Right ventricle myocardium superior (tissue), 1 donor: ENCODE measurements around the gene MAT2A. TPM values are rescaled to one million over a fixed set of nuclear protein-coding genes. Genes with fewer than 3 reads are reported as not detected.
"Not testable (repeated sequence)": the region's sequence is repeated elsewhere in the genome, so short reads cannot be mapped to it uniquely, and the experiment has no call there.

ENCODE experiments used
- ATAC-seq: fragments of 200-7000 bp; cut with Tn5 transposase; one replicate; pipeline ENCODE4 v1.9.1; 2020; ENCODE audit warnings: mild to moderate bottlenecking; ENCODE audit not compliant: poor library complexity
- DNase-seq: peaks from one replicate; pipeline ENCODE4 v3.0.0-alpha.2; 2020
- intact Hi-C: fragments of 100-400 bp; cut with DNase I; formaldehyde crosslinking; loops from one replicate; pipeline ENCODE4 v1.11.2; 2022
- total RNA-seq: library from RNA; stranded (reverse); fragmentation: NEBNext Ultra II Directional; extraction: Animal tissue kit (Norgen Biotek cat#: 25700); gene quantifications from one replicate; pipeline ENCODE4 v1.2.1, GENCODE V29; 2021
- donor health status: DM: no; HTN: yes; CAD: no; lungs with severe emphysema.

Gene MAT2A
- total RNA-seq, 1 donor from 2014 or later, result 116 TPM

DNA sequence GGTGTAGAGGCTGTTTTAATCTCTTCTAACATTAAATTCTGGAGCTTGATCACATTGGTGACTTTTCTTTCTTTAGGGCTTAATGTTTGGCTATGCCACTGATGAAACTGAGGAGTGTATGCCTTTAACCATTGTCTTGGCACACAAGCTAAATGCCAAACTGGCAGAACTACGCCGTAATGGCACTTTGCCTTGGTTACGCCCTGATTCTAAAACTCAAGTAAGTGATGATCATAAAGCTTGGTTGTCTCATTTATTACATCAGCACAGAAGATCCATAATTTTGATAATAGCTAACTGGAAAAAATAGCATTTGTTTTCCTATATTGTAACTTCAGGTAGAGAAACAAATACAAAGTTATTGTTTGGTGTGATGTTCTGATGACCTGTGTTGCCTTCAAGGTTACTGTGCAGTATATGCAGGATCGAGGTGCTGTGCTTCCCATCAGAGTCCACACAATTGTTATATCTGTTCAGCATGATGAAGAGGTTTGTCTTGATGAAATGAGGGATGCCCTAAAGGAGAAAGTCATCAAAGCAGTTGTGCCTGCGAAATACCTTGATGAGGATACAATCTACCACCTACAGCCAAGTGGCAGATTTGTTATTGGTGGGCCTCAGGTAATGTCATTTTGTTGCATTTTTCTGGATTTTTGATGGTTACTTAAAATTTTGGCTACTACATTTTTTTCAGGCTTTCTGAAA, 2.9 kb downstream of the MAT2A start:
- ATAC-seq, result no peak

DNA sequence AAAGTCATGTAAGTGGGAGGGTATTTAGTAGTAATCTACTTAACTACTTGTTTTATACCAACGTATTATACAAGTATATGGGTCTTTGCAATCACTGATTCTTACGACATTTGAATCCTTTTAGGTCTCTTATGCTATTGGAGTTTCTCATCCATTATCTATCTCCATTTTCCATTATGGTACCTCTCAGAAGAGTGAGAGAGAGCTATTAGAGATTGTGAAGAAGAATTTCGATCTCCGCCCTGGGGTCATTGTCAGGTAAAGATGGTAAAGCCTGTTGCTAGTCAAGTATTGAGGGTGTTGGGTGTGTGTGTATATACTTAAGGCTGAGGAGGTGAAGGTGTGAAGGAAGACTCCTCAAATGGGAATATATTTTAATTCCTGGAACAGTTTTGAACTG, 3.8 kb downstream of the MAT2A start:
- intact Hi-C loops, result no loop called here
- ATAC-seq, result no peak
- DNase-seq, result no peak

More for the DNA sequence above, 2.9 kb downstream of the MAT2A start:
- intact Hi-C loops, result no loop called here
- DNase-seq, result no peak

DNA sequence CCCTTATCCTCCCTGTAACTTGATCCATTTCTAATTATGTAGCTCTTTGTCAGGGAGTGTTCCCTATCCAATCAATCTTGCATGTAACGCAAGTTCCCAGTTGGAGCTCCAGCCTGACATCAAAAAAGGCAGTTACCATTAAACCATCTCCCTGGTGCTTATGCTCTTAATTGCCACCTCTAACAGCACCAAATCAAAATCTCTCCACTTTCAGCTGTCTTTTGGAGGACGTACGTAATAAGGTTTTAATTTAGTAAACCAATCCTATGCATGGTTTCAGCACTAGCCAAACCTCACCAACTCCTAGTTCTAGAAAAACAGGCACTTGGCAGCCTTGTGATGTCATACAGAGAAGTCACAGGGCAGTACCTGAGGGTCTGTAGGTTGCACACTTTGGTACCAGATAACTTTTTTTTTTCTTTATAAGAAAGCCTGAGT, 5.3 kb downstream of the MAT2A start:
- ATAC-seq, DNase-seq, intact Hi-C loops: not testable (repeated sequence)

GRCh38 chr2:85544915-85545779, 6.2 kb downstream of the MAT2A start:
- intact Hi-C loops, DNase-seq, ATAC-seq: not testable (repeated sequence)

GRCh38 chr2:85545780-85546240, 6.8 kb downstream of the MAT2A start:
- ATAC-seq (no peak), DNase-seq (no peak)
- intact Hi-C loops, result no loop called here

DNA sequence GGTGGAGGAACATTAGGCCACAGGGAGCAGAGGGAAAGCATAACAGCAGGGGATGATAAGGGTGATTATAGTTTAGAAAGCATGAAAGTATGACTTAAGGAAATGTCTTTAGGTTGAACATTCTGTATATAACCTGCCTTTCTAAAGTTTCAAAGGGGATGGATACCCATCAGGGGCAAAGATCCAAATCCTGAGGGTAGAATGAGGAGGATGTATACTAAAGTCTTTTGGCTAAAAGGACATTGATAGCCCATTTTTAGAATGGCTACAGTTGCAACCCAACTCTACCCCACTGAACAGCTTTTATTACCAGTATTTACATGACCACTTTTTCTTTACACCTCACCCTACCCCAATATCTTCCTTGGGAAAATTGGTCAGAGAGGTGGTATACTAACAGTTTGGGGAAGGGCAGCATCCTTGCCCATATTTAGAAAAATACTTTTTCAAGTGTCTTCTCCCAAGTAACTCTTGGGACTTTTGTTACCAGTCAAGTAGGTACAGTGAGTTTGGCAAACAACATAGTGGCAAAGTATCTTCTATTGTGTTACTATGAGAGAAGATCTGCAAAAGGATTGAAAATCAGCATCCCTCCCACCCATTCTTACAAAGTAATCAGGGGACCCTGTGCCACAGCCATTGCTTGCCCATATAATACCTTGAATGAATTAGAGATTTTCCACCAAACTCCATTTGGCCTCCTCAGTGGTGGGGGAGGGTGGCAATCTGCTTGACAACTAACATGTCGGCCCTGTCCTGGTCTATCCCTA, 8.3 kb downstream of the MAT2A start:
- intact Hi-C loops, result no loop called here
- DNase-seq (no peak), ATAC-seq (no peak)

- ATAC-seq (no peak), DNase-seq (no peak)
- intact Hi-C loops, result no loop called here
Observed at GRCh38 chr2:85547859-85548607, 9.1 kb downstream of the MAT2A start.

DNA sequence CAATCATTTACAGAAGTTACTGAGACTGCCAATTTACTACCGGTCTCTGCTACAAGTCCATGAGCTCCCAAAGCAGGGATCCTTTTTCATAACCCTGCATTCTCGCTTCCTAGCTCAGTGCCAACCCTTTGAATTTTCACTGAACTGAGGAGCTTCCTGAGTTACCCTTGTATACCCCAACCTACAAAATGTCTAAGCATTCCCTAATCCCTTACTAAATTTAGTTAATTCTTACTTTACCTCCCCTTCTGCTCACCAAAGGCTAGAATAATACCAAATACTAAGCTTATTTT, 9.6 kb downstream of the MAT2A start:
- DNase-seq (no peak), ATAC-seq (no peak)
- intact Hi-C loops, result no loop called here

- intact Hi-C loops, result no loop called here
- no peak for DNase-seq
- no peak for ATAC-seq
Observed at GRCh38 chr2:85549095-85549494, 10.1 kb downstream of the MAT2A start.

DNA sequence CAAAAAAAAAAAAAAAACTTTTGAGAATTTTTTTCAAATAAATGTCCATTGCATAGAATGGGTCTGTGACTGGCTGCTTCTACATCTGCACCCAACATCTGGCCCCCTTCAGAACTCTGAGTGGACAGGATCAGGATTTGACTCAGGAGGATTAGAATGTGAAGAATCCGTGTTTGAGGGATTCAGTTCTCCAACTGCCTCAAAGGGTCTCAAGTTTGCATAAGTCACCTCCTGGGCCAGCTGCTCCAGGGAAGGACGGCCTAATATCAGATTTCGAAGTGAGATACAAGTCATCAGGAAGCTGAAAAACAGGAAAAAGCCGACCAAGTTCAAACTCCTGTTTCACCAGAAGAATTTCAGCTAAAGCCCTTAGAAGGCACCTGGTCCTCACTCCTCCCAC, 10.9 kb downstream of the MAT2A start:
- intact Hi-C loops, result no loop called here
- ATAC-seq (no peak), DNase-seq (no peak)

DNA sequence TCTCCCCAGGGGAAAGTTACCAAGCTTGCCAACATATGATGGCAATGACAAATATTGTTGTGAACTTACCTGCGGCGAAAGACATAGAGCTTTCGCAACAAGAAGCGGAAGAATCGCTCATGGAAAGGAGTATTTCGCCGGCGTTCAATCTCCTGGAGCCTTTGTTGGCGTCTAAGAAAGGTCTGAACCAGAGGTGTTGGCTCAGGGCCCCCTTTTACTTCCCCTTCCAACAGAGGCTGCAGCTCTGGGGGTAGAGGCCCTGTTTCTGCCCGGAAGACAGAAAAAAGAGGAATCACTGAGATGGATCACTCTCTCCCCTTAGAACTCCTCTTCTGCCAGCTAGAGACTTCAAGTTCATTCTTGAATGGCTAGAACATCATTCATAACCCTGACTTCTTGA, 11.5 kb downstream of the MAT2A start:
- ATAC-seq (no peak), DNase-seq (no peak)
- intact Hi-C loops, result no loop called here

DNA sequence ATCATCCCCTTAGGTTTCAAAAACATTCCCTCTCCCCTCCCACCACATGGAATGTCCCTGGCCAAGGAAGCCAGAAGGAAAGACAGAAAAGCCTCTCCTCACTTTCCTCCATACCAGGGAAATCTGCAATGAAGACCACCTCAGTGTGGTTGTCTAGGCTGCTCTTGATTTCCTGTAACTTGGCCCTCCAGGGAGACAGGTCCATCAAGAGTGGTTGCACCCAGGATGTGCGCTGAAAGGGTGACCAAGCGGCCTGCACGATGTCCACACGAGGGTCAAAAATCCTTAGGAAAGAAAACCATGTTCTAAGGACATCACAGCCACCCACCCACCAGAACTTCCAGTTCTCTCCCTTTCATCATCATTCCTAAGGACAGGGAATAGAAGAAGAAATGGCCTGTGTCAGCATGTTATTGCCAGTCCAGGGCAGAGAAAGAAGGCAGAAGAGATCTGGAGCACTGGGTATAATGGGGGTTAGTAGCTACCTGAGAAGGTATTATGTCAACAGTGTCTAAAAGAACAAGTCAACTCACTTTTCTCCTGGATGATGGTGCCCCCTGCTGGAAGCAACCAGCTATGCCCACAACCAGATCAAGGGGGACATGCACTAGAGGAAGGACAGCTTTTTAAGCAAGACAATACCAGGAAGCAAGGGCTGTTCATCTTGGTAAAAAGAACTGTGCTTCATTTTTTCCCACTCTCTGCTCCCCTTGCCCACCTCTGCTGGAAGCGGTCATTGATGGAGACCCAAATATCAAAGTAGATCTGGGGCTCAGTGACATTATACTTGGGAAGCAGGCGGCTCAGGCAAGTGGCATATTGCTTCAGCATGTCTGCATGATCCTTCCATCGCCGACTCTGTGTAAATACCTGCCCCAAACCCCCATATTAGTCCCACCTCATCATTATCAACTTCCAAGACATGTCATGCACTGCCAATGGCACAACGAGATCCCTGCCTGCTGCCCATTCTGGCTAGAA, 13.0 kb downstream of the MAT2A start:
- peak; percentile 84 for DNase-seq
- peak; percentile 76 for ATAC-seq
- intact Hi-C loops, result loop anchor here (2.0 kb wide), 1 partner anchor 131 kb away; no protein-coding TSS in a partner anchor

DNA sequence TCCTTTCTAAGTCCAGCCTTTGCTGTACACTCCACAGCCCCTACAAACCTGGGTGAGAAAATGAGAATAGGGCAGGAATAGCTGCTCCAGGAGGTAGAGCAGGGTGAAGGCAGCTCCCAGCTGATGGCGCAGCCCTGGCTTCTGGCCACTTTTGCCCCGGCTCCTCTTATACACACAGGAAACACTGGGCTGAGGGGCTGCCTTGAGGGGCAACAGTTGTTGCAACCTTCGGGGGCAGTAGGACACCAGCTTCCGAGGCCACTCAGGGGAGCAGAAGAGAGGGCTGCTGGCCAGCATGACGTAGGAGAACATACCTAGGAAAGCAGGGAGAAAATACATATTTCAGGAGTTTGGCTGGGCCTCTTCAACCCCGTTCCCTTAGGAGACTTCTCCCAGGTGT, 14.2 kb downstream of the MAT2A start:
- DNase-seq, result no peak
- intact Hi-C loops, result loop anchor here (2.0 kb wide), 1 partner anchor 132 kb away; no protein-coding TSS in a partner anchor
- ATAC-seq, result no peak

GRCh38 chr2:85554980-85555612, 16.1 kb downstream of the MAT2A start:
- intact Hi-C loops, result no loop called here
- ATAC-seq (no peak), DNase-seq (no peak)

- no peak for DNase-seq
- ATAC-seq, result no peak
- intact Hi-C loops, result no loop called here
Observed at GRCh38 chr2:85557130-85557529, 18.2 kb downstream of the MAT2A start.

- DNase-seq, result no peak
- intact Hi-C loops, result no loop called here
Observed at GRCh38 chr2:85558160-85558559, 19.2 kb downstream of the MAT2A start.

DNA sequence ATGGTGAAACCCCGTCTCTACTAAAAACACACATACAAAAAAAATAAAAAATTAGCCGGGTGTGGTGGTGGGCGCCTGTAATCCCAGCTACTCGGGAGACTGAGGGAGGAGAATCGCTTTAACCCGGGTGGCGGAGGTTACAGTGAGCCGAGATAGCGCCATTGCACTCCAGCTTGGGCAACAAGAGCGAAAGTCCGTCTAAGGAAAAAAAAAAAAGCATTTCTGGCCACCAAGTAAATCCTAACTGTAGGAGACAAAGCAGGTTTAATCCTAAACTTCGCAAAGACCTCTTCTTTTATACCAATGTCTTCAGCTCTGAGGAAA, 21.4 kb downstream of the MAT2A start:
- not testable (repeated sequence) for DNase-seq, ATAC-seq
- intact Hi-C loops, result loop anchor here (2.0 kb wide), 1 partner anchor 42 kb away; the partner anchor contains the start of gene TMEM150A

More at GRCh38 chr2:85558160-85558559, 19.2 kb downstream of the MAT2A start:
- no peak for ATAC-seq
